Measurements from ENCODE around the gene CHST1.

- TF ChIP-seq, protein P1, sequence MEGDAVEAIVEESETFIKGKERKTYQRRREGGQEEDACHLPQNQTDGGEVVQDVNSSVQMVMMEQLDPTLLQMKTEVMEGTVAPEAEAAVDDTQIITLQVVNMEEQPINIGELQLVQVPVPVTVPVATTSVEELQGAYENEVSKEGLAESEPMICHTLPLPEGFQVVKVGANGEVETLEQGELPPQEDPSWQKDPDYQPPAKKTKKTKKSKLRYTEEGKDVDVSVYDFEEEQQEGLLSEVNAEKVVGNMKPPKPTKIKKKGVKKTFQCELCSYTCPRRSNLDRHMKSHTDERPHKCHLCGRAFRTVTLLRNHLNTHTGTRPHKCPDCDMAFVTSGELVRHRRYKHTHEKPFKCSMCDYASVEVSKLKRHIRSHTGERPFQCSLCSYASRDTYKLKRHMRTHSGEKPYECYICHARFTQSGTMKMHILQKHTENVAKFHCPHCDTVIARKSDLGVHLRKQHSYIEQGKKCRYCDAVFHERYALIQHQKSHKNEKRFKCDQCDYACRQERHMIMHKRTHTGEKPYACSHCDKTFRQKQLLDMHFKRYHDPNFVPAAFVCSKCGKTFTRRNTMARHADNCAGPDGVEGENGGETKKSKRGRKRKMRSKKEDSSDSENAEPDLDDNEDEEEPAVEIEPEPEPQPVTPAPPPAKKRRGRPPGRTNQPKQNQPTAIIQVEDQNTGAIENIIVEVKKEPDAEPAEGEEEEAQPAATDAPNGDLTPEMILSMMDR (IDR thresholded peaks at IDR 0.05): no peak
- TF ChIP-seq EP300 (IDR thresholded peaks at IDR 0.05) (no peak), POLR2A (IDR thresholded peaks at IDR 0.05; ENCODE audit: low read depth) (no peak)
These were observed at the start of gene CHST1 for GRCh38 chr11:45665206-45665932.

Data from esophagus muscularis mucosa (tissue), 4 donors.